Measurements from ENCODE around the gene PSMC3.

The PSMC3 gene

GRCh38 chr11:47413908-47414684, 12.1 kb downstream of the PSMC3 start:
- DNase-seq (ENCODE audit: extremely low spot score), result no peak
- POLR2A ChIA-PET, result no interaction called here
- CTCF ChIA-PET, result interaction anchor here (0.8 to 8.6 kb wide), 5 partner anchors 11 to 154 kb away, joined by 3 to 92 read pairs (median 14); partner anchors contain the start of gene PSMC3
- TF ChIP-seq CTCF (IDR thresholded peaks at IDR 0.05; ENCODE audit: control extremely low read depth, extremely low read depth, low read depth, missing control alignments), result no peak

- CTCF ChIA-PET, result interaction anchor here (1.1 to 8.6 kb wide), 11 partner anchors 11 to 235 kb away, joined by 3 to 92 read pairs (median 14); partner anchors contain the start of genes ARFGAP2 and PSMC3
- no peak for DNase-seq (ENCODE audit: extremely low spot score)
- no peak for TF ChIP-seq CTCF (IDR thresholded peaks at IDR 0.05; ENCODE audit: control extremely low read depth, extremely low read depth, low read depth, missing control alignments)
- POLR2A ChIA-PET, result no interaction called here
Measured at GRCh38 chr11:47413351-47413750, 12.9 kb downstream of the PSMC3 start.

GRCh38 chr11:47411884-47412746, 14.1 kb downstream of the PSMC3 start:
- POLR2A ChIA-PET, result interaction anchor here (0.5 to 1.6 kb wide), 5 partner anchors 12 to 154 kb away, joined by 3 to 4 read pairs (median 3); partner anchors contain the start of genes NR1H3, PSMC3 and SPI1
- CTCF ChIA-PET, result interaction anchor here (0.7 to 8.6 kb wide), 42 partner anchors 11 to 442 kb away, joined by 3 to 92 read pairs (median 4); partner anchors contain the start of genes ACP2, ARFGAP2, NR1H3 and PSMC3
- DNase-seq (ENCODE audit: extremely low spot score), result peak; percentile 71
- peak; percentile 97 for TF ChIP-seq CTCF (IDR thresholded peaks at IDR 0.05; ENCODE audit: control extremely low read depth, extremely low read depth, low read depth, missing control alignments)

GRCh38 chr11:47410370-47411264, 15.6 kb downstream of the PSMC3 start:
- POLR2A ChIA-PET, result interaction anchor here (0.5 kb wide), 1 partner anchor 43 kb away, joined by 6 read pairs; no protein-coding TSS in a partner anchor
- no peak for DNase-seq (ENCODE audit: extremely low spot score)
- CTCF ChIA-PET, result interaction anchor here (0.7 to 8.6 kb wide), 23 partner anchors 10 to 518 kb away, joined by 3 to 92 read pairs (median 5); partner anchors contain the start of genes ACP2, ARFGAP2, NR1H3 and PSMC3
- TF ChIP-seq CTCF (IDR thresholded peaks at IDR 0.05; ENCODE audit: control extremely low read depth, extremely low read depth, low read depth, missing control alignments), result no peak

- TF ChIP-seq CTCF (IDR thresholded peaks at IDR 0.05; ENCODE audit: control extremely low read depth, extremely low read depth, low read depth, missing control alignments), result no peak
- CTCF ChIA-PET, result interaction anchor here (0.7 to 8.6 kb wide), 12 partner anchors 9 to 231 kb away, joined by 3 to 92 read pairs (median 12); partner anchors contain the start of genes ACP2, ARFGAP2, DDB2 and PSMC3
- POLR2A ChIA-PET, result no interaction called here
- DNase-seq (ENCODE audit: extremely low spot score), result no peak
Measured at GRCh38 chr11:47409440-47410369, 16.5 kb downstream of the PSMC3 start.
